Astrocyte (in vitro differentiated cells and primary cell): Measurements from ENCODE around the gene GBGT1. TPM values are rescaled to one million over a fixed set of nuclear protein-coding genes. Genes with fewer than 3 reads are reported as not detected.

Experiments used
- DNase-seq: peaks from one replicate; pipeline ENCODE4 v3.0.0-alpha.2; 2010; ENCODE audit warnings: low read depth
- FAIRE-seq: peaks from 2 replicates; lab custom pipeline; 2011; peaks lifted over from hg19 to GRCh38; lab: Jason Lieb, UNC
- H2AFZ ChIP-seq: 2 replicates; pipeline ENCODE4 v1.6.0; 2012; ENCODE audit warnings: low read depth, low read length, inconsistent platforms
- H3K27ac ChIP-seq: 2 replicates; pipeline ENCODE4 v1.5.1; 2011; ENCODE audit warnings: low read depth, low read length, inconsistent platforms
- H3K27me3 ChIP-seq: 2 replicates; pipeline ENCODE4 v1.6.0; 2011; ENCODE audit warnings: low read length, inconsistent platforms; ENCODE audit not compliant: insufficient read depth
- H3K36me3 ChIP-seq: 2 replicates; pipeline ENCODE4 v1.5.1; 2011; ENCODE audit warnings: low read length, inconsistent platforms; ENCODE audit not compliant: insufficient read depth
- H3K4me1 ChIP-seq: 2 replicates; pipeline ENCODE4 v1.5.1; 2011; ENCODE audit warnings: low read length, inconsistent platforms; ENCODE audit not compliant: insufficient read depth
- H3K4me2 ChIP-seq: 2 replicates; pipeline ENCODE4 v1.6.0; 2012; ENCODE audit warnings: low read length, inconsistent platforms
- H3K4me3 ChIP-seq: 2 replicates; pipeline ENCODE4 v1.5.1; 2011; ENCODE audit warnings: low read depth, mild to moderate bottlenecking, low read length, inconsistent platforms; ENCODE audit not compliant: insufficient read depth
- H3K79me2 ChIP-seq: 2 replicates; pipeline ENCODE4 v1.6.0; 2012; ENCODE audit warnings: mild to moderate bottlenecking, low read length, inconsistent platforms; ENCODE audit not compliant: insufficient read depth
- H3K9ac ChIP-seq: 2 replicates; pipeline ENCODE4 v1.6.0; 2012; ENCODE audit warnings: mild to moderate bottlenecking, low read length, inconsistent platforms
- H3K9me3 ChIP-seq: 2 replicates; pipeline ENCODE4 v1.5.1; 2012; ENCODE audit warnings: low read depth, mild to moderate bottlenecking, low read length, inconsistent platforms; ENCODE audit not compliant: insufficient read depth
- H4K20me1 ChIP-seq: 2 replicates; pipeline ENCODE4 v1.6.0; 2012; ENCODE audit warnings: low read length, inconsistent platforms; ENCODE audit not compliant: insufficient read depth
- H3K27ac Mint-ChIP-seq: one replicate; pipeline ENCODE4 v1.8.0; 2021; ENCODE audit warnings: mild to moderate bottlenecking, mixed read lengths; ENCODE audit not compliant: unreplicated experiment
- H3K27me3 Mint-ChIP-seq: one replicate; pipeline ENCODE4 v1.8.0; 2021; ENCODE audit warnings: low read depth, mixed read lengths; ENCODE audit not compliant: unreplicated experiment
- H3K36me3 Mint-ChIP-seq: one replicate; pipeline ENCODE4 v1.8.0; 2021; ENCODE audit warnings: low read depth, mixed read lengths; ENCODE audit not compliant: unreplicated experiment
- H3K4me1 Mint-ChIP-seq: one replicate; pipeline ENCODE4 v1.8.0; 2021; ENCODE audit warnings: low read depth, mixed read lengths; ENCODE audit not compliant: unreplicated experiment
- H3K4me3 Mint-ChIP-seq: one replicate; pipeline ENCODE4 v1.8.0; 2021; ENCODE audit warnings: mild to moderate bottlenecking, moderate library complexity, mixed read lengths; ENCODE audit not compliant: unreplicated experiment
- H3K9me3 Mint-ChIP-seq: one replicate; pipeline ENCODE4 v1.8.0; 2021; ENCODE audit warnings: mild to moderate bottlenecking, mixed read lengths; ENCODE audit not compliant: unreplicated experiment
- EZH2 ChIP-seq: IDR thresholded peaks from 2 replicates; pipeline ENCODE4 v1.6.1; 2012; ENCODE audit warnings: mild to moderate bottlenecking, low read length, inconsistent platforms; ENCODE audit not compliant: insufficient read depth
- total RNA-seq: library from RNA; stranded (reverse); gene quantifications from 2 replicates; pipeline ENCODE4 v1.2.1, GENCODE V29; 2021
- TF ChIP-seq, protein P1 (sequence below): IDR thresholded peaks from 2 replicates; pipeline ENCODE4 v1.5.1; 2011; ENCODE audit warnings: low read depth, mild to moderate bottlenecking, inconsistent platforms, low read length, moderate library complexity; ENCODE audit not compliant: insufficient read depth

The GBGT1 gene
- total RNA-seq, 1 donor from 2014 or later = 8.5 TPM

DNA sequence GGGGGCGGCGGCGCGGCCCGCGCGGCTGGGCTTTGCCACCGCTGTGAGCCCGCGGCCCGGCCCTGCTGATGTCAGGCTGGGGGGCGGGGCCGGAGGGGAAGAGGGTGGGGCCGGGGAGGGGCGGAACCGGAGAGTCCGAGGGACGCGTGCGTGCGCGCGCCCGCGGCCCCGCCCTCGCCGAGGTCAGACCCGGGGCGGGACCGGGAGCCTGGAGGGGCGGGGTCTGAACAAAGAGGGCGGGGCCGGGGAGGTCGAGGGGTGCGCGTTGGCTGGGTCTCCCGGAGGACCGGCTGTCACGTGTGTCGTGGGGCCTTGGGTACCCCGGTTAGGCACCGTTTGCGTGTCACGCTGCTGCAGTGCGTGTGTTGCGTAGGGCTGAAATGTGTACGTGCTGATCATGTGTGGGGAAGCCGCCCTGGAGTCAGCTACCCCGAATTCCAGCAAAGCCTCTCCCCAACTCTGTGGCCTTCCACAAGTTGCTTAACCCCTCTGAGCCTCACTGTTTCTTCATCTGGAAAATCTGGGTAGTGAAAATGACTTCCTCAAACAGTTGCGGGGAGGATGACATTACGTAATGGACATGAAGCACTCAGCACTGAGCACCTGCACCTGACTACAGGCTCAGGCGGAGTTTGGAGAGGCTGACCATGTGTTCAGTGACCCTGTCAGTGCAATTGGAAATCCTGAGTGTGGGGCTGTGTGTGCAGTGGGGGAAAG, 42.4 kb downstream of the GBGT1 start, which contains the start of gene RALGDS:
TSS of gene RALGDS (minus strand) at position 43 of the 717 bp plus-strand sequence. CDS start 86 bp downstream, outside the sequence.
- Histone ChIP-seq H4K20me1 (peaks cover 86% of the 10 kb centered on the region), H3K27me3 (no peaks in the 10 kb centered on the region), H3K4me2 (peak within 1 kb of the TSS; percentile 94), H3K4me1 (peaks cover 43% of the 10 kb centered on the region), H3K4me3 (peak within 1 kb of the TSS; percentile 65), H3K79me2 (peaks cover 43% of the 10 kb centered on the region), H3K27ac (no peak within 1 kb of the TSS), H2AFZ (peak within 1 kb of the TSS; percentile 70), H3K9ac (peak within 1 kb of the TSS; percentile 76), H3K36me3 (no peaks in the 10 kb centered on the region), H3K9me3 (no peaks in the 10 kb centered on the region)
- H3K27ac Mint-ChIP-seq = peak within 1 kb of the TSS; percentile 8
- TF ChIP-seq EZH2 = no peak
- TF ChIP-seq, protein P1, sequence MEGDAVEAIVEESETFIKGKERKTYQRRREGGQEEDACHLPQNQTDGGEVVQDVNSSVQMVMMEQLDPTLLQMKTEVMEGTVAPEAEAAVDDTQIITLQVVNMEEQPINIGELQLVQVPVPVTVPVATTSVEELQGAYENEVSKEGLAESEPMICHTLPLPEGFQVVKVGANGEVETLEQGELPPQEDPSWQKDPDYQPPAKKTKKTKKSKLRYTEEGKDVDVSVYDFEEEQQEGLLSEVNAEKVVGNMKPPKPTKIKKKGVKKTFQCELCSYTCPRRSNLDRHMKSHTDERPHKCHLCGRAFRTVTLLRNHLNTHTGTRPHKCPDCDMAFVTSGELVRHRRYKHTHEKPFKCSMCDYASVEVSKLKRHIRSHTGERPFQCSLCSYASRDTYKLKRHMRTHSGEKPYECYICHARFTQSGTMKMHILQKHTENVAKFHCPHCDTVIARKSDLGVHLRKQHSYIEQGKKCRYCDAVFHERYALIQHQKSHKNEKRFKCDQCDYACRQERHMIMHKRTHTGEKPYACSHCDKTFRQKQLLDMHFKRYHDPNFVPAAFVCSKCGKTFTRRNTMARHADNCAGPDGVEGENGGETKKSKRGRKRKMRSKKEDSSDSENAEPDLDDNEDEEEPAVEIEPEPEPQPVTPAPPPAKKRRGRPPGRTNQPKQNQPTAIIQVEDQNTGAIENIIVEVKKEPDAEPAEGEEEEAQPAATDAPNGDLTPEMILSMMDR = no peak
- H3K4me3 Mint-ChIP-seq = peak within 1 kb of the TSS; percentile 86
- peaks cover 6% of the 10 kb centered on the region for H3K36me3 Mint-ChIP-seq
- H3K4me1 Mint-ChIP-seq = peaks cover 23% of the 10 kb centered on the region
- FAIRE-seq = no peak
- peak; percentile 47 for DNase-seq
- H3K27me3 Mint-ChIP-seq = no peaks in the 10 kb centered on the region
- no peaks in the 10 kb centered on the region for H3K9me3 Mint-ChIP-seq

DNA sequence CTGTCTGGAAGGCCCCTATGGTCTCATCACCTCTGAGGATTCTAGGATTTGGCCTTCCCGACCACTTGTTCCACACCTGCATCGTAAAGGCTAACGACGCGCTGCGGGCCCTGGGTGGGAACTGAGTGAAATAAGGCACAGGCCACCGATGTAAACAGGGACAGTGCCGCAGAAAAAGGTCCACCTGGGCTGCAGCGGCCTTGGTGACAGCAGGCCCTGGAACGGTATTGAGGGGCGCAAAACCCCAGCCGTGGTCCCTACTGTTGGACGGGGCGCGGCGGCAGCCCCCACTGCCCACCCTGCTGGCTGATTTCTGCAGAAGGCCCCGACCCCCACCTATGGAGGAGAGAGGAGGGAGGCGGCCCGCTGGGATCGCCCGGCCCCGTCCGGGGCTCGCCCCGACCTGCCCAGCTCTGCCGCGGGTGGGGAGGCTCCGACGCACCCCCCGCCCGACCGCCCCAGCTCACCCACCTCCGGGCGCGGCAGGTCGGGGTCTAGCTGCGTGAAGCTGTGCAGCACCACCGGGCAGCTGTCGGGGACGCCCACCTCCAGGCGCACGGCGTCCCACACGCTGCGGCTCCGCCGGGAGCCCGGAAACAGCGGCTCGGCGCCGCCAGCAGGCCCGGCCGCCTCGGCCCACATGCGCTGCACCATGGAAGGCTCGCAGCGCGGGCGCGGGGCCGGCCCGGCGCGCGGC, 43.1 kb downstream of the GBGT1 start:
- peak overlapping the region; percentile 76 for H3K9ac ChIP-seq
- no peaks in the 10 kb centered on the region for H3K36me3 ChIP-seq
- peaks cover 43% of the 10 kb centered on the region for H3K4me1 ChIP-seq
- Mint-ChIP-seq H3K9me3 (no peaks in the 10 kb centered on the region), H3K27me3 (no peaks in the 10 kb centered on the region), H3K27ac (no peak overlapping the region), H3K4me3 (peak overlapping the region; percentile 86), H3K4me1 (peaks cover 26% of the 10 kb centered on the region), H3K36me3 (peaks cover 6% of the 10 kb centered on the region)
- peaks cover 49% of the 10 kb centered on the region for H3K79me2 ChIP-seq
- no peaks in the 10 kb centered on the region for H3K9me3 ChIP-seq
- H2AFZ ChIP-seq = peak overlapping the region; percentile 70
- H3K4me3 ChIP-seq = peak overlapping the region; percentile 65
- no peaks in the 10 kb centered on the region for H3K27me3 ChIP-seq
- FAIRE-seq = no peak
- TF ChIP-seq, protein P1 = no peak
- no peak for TF ChIP-seq EZH2
- H4K20me1 ChIP-seq = peaks cover 84% of the 10 kb centered on the region
- no peak overlapping the region for H3K27ac ChIP-seq
- peak overlapping the region; percentile 94 for H3K4me2 ChIP-seq
- no peak for DNase-seq
